Measurements from ENCODE around the gene SLC35C1. TPM values are rescaled to one million over a fixed set of nuclear protein-coding genes. Genes with fewer than 3 reads are reported as not detected.

SLC35C1 gene
- total and polyA plus RNA-seq, 2 of the 8 experiments (the other 6 are each of a cell fraction or from before 2014, with no cell fraction given) = 4.6 to 10.6 TPM

GRCh38 chr11:45815747-45816146 lies 10.8 kb downstream of the SLC35C1 start:
- H3K9ac ChIP-seq (replicated peaks in 1 of 4; ENCODE audit: extremely low read depth in 1 of 4, low read depth in 3 of 4, low read length in 3 of 4) = no peak overlapping the region
- H2AFZ ChIP-seq (ENCODE audit: low read length) = no peak overlapping the region
- H3K4me3 ChIP-seq (ENCODE audit: extremely low read depth in 1 of 4, insufficient read depth in 2 of 4, low read depth in 3 of 4, low read length in 4 of 4) = no peak overlapping the region
- peak; percentile 7 for FAIRE-seq
- peaks cover 0 to 2% of the 10 kb centered on the region in 2 experiments for H4K20me1 ChIP-seq (replicated peaks in 1 of 2; ENCODE audit: control insufficient read depth in 1 of 2, insufficient read depth in 2 of 2, low read length in 2 of 2)
- WGBS, 2 experiments (ENCODE audit: extremely low coverage in 1 of 2, insufficient coverage in 1 of 2, insufficient read length in 1 of 2, insufficient replicate concordance in 2 of 2, low coverage in 1 of 2, low lambda C conversion rate in 2 of 2, missing lambda C conversion rate in 1 of 2) = 71% methylated on average over 3 of the region's 3 CpGs; no CpG with 5 or more reads in 1 of the 2 experiments
- H3K14ac ChIP-seq (ENCODE audit: insufficient read length) = no peak overlapping the region
- H4K5ac ChIP-seq (ENCODE audit: insufficient read length, low read depth, low read length) = no peak overlapping the region
- peaks cover 0 to 7% (median 0%) of the 10 kb centered on the region in 4 experiments; a peak in 3 of 8 replicates for H3K36me3 ChIP-seq (ENCODE audit: control insufficient read depth in 2 of 4, insufficient read depth in 4 of 4, low read length in 3 of 4)
- CTCF ChIA-PET (ENCODE audit: partially characterized antibody) = interaction anchor here (1.2 to 3.7 kb wide), 6 partner anchors 9 to 44 kb away, joined by 3 to 29 read pairs (median 9); partner anchors contain the start of gene SLC35C1
- H3K79me2 ChIP-seq (ENCODE audit: control insufficient read depth in 1 of 2, insufficient read depth in 2 of 2, low read length in 2 of 2) = no peaks in the 10 kb centered on the region
- 0 out of 2 replicates have a peak overlapping the region, but pooled peaks have one; percentile 24 for H2BK5ac ChIP-seq (ENCODE audit: low read depth, low read length)
- no peak overlapping the region for H3K4ac ChIP-seq (replicated peaks; ENCODE audit: insufficient read length, low read depth, low read length)
- H2AK5ac ChIP-seq (ENCODE audit: low read depth, low read length) = 0 out of 2 replicates have a peak overlapping the region, but pooled peaks have one; percentile 39
- H3K27ac ChIP-seq (ENCODE audit: low read depth, low read length) = no peak overlapping the region
- peak overlapping the region in 1 of 2 experiments; percentile 49; a peak in 2 of 4 replicates for H3K4me2 ChIP-seq (ENCODE audit: insufficient read depth in 1 of 2, low read depth in 2 of 2, low read length in 2 of 2)
- no peak overlapping the region; the same call in 1 of the 2 replicates for H2BK12ac ChIP-seq (ENCODE audit: low read depth, low read length)
- H4K91ac ChIP-seq (replicated peaks; ENCODE audit: insufficient read length, low read length) = no peak overlapping the region
- POLR2A ChIA-PET (ENCODE audit: partially characterized antibody) = interaction anchor here (0.6 to 1.0 kb wide), 2 partner anchors 10 to 1786 kb away, joined by 3 to 5 read pairs; no protein-coding TSS in a partner anchor
- no peaks in the 10 kb centered on the region; the same call in 1 of the 2 replicates for H3K79me1 ChIP-seq (ENCODE audit: low read depth, low read length)
- H3K23ac ChIP-seq (ENCODE audit: insufficient read length) = no peak overlapping the region
- H3K27me3 ChIP-seq (replicated peaks in 1 of 4; ENCODE audit: control insufficient read depth in 3 of 4, extremely low read depth in 1 of 4, insufficient read depth in 3 of 4, low read length in 3 of 4) = 0 out of 7 replicates have a peak, but pooled peaks cover 0 to 2% (median 0%) of the 10 kb centered on the region in 4 experiments
- H2BK20ac ChIP-seq (ENCODE audit: low read length) = no peak overlapping the region
- peaks cover 5 to 7% (median 7%) of the 10 kb centered on the region in 4 experiments; a peak in 4 of 7 replicates for H3K4me1 ChIP-seq (replicated peaks in 1 of 4; ENCODE audit: control insufficient read depth in 3 of 4, insufficient read depth in 4 of 4, low read length in 3 of 4)
- H3K18ac ChIP-seq (ENCODE audit: extremely low read depth, low read length) = no peak overlapping the region; the same call in 1 of the 2 replicates
- no peak overlapping the region for H2BK15ac ChIP-seq (ENCODE audit: low read length)
- no peak overlapping the region for H4K8ac ChIP-seq (ENCODE audit: extremely low read depth, insufficient read depth, low read length)
- H3K56ac ChIP-seq (replicated peaks; ENCODE audit: insufficient read length, low read depth, low read length) = no peak overlapping the region
- no peaks in the 10 kb centered on the region for H3K9me3 ChIP-seq (ENCODE audit: insufficient read depth in 2 of 2, low read depth in 1 of 2, low read length in 1 of 2)
- H3K23me2 ChIP-seq (ENCODE audit: low read depth, low read length) = no peaks in the 10 kb centered on the region
- no peak overlapping the region for H2BK120ac ChIP-seq (replicated peaks; ENCODE audit: low read depth, low read length)
- no peak for DNase-seq (ENCODE audit: low read depth in 1 of 2, low spot score in 2 of 2)
- no peak for TF ChIP-seq BRCA1 (IDR thresholded peaks at IDR 0.05; ENCODE audit: low read depth, low read length)
- 0 out of 4 replicates have a peak, but pooled peaks of 1 of the 2 experiments have one; percentile 15 for TF ChIP-seq RAD21 (IDR thresholded peaks at IDR 0.05 in 1 of 2, conservative IDR thresholded peaks at IDR 0.05 in 1 of 2; ENCODE audit: low read depth in 2 of 2, low read length in 2 of 2)
- TF ChIP-seq SIRT6 (IDR thresholded peaks at IDR 0.05; ENCODE audit: low read length) = no peak
- no peak for TF ChIP-seq USF2 (IDR thresholded peaks at IDR 0.05; ENCODE audit: low read length)
- no peak for TF ChIP-seq FOSL1 (IDR thresholded peaks at IDR 0.05; ENCODE audit: insufficient read depth, low read depth, low read length)
- TF ChIP-seq HDAC2 (IDR thresholded peaks at IDR 0.05; ENCODE audit: borderline replicate concordance in 1 of 2, low read depth in 2 of 2, low read length in 2 of 2) = no peak
- TF ChIP-seq YY1 (IDR thresholded peaks at IDR 0.05; ENCODE audit: low read depth, low read length) = no peak
- no peak for TF ChIP-seq PHF8 (conservative IDR thresholded peaks at IDR 0.05; ENCODE audit: low read depth, low read length)
- no peak for TF ChIP-seq CTBP2 (IDR thresholded peaks at IDR 0.05; ENCODE audit: borderline replicate concordance, insufficient read depth, insufficient read length, low read length)
- no peak for TF ChIP-seq GTF2F1 (IDR thresholded peaks at IDR 0.05; ENCODE audit: borderline replicate concordance, low read depth, low read length)

Data from H1 (cell line).